Subcutaneous adipose tissue (tissue), 4 donors: ENCODE data around the gene ADAMTS12. TPM values are rescaled to one million over a fixed set of nuclear protein-coding genes. Genes with fewer than 3 reads are reported as not detected.

Experiments used
- total RNA-seq, 4 donors: library from RNA; depleted of rRNA; stranded (reverse); fragments of >200 nt; gene quantifications; one replicate each; pipeline ENCODE4 v1.1.0, GENCODE V29; 2016
- TF ChIP-seq, protein P1 (sequence below): fragments of 450-650 bp; IDR thresholded peaks from one replicate; pipeline ENCODE4 v1.5.1; 2016; ENCODE audit warnings: low read depth, mild to moderate bottlenecking, control low read depth, antibody characterized with exemption, moderate library complexity

The ADAMTS12 gene
- total RNA-seq, 4 donors from 2014 or later, result 13.8 to 49.4 (median 20.2) TPM

DNA sequence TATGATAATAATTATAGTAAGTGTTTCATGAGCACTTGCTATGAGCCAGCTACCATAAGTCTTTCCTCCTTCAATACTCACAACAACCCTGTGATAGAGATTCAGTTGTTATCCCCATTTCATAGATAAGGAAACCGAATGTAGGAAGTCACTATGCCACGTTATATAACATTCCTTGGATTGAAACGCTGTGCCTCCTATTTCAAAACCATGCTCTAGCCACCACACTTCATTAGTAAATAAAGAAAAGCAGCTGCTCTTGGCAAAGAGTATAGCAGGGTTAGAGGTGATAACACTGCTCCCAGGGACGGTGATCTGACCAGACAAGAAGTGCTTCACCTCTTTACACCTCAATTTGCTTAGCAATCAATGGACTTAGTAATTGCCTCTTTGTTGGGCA lies 5.5 kb downstream of the ADAMTS12 start:
- TF ChIP-seq, protein P1, sequence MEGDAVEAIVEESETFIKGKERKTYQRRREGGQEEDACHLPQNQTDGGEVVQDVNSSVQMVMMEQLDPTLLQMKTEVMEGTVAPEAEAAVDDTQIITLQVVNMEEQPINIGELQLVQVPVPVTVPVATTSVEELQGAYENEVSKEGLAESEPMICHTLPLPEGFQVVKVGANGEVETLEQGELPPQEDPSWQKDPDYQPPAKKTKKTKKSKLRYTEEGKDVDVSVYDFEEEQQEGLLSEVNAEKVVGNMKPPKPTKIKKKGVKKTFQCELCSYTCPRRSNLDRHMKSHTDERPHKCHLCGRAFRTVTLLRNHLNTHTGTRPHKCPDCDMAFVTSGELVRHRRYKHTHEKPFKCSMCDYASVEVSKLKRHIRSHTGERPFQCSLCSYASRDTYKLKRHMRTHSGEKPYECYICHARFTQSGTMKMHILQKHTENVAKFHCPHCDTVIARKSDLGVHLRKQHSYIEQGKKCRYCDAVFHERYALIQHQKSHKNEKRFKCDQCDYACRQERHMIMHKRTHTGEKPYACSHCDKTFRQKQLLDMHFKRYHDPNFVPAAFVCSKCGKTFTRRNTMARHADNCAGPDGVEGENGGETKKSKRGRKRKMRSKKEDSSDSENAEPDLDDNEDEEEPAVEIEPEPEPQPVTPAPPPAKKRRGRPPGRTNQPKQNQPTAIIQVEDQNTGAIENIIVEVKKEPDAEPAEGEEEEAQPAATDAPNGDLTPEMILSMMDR, result no peak

DNA sequence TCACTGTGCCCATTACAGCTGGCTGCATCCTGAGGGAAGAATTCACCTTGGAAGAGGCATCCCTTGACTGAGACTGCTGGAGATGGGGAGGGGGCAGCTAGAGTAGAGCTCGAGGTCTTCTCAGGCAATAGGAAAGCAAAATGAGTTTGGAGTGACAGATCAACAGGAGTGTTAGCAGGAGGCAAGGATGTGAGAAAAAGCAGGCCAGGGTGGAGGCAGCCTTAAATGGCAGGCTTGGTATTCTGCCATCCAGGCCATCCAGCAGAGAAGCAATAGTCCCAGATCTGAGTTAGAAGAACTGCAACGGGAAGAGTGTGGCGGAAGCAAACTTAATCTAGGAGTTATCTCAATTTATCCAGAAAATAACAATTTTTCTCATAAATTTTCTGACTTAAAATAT lies 6.1 kb downstream of the ADAMTS12 start:
- TF ChIP-seq, protein P1, result no peak

- TF ChIP-seq, protein P1, result no peak
Measured at GRCh38 chr5:33883482-33883881, 8.3 kb downstream of the ADAMTS12 start.

DNA sequence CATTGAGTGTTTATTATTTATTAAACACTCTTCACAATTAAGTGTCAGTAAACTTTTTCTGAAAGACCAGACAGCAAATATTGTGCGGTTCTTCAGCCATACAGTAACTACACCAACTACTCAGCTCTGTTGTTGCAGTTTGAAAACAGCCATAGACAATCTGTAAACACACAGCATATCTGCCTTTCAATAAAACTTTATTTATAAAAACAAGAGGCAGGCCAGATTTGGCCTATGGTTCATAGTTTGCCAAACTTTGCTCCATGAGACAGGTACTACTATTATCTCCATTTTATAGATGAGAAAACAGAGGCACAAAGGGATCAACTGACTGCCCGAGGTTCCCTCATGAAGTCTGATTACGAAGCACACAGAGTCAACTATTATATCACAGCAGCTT lies 11.5 kb downstream of the ADAMTS12 start:
- TF ChIP-seq, protein P1, result no peak

DNA sequence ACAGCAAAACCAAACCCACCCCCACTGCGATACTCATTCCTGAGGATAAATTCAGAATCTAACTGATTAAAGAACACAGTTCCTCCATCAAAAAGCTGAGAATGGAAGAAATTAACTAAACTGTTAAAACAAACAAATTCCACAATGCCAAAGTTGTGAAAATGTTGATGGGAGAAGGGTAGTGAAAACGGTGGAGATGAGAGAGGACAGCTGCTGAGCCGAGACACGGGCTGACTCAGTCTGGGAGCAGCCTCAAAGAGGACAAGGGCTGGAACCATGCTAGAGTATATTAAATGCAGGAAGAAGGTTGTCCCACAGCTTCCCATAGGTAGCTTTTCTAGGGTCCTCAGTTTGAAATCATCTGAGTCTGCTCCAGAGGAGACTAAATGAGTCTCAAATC lies 14.3 kb downstream of the ADAMTS12 start:
- TF ChIP-seq, protein P1, result no peak

GRCh38 chr5:33867241-33867640 lies 24.5 kb downstream of the ADAMTS12 start:
- TF ChIP-seq, protein P1, result no peak

- TF ChIP-seq, protein P1, result no peak
Measured at GRCh38 chr5:33857037-33857436, 34.8 kb downstream of the ADAMTS12 start.
